Upper lobe of left lung (tissue), 6 donors: ENCODE measurements around the gene YPEL1. TPM values are rescaled to one million over a fixed set of nuclear protein-coding genes. Genes with fewer than 3 reads are reported as not detected.

ENCODE experiments used
- ATAC-seq, 2 donors: fragments of 200-7000 bp; cut with Tn5 transposase; one replicate each; pipeline ENCODE4 v1.9.1; 2022; ENCODE audit warnings: mild to moderate bottlenecking in 2 of 2, moderate library complexity in 2 of 2; ENCODE audit not compliant: low FRiP score in 2 of 2
- DNase-seq, 2 donors: peaks; one replicate each; pipeline ENCODE4 v3.0.0-alpha.2; 2019 to 2020
- H3K27ac ChIP-seq, 4 donors: fragments of 200-600 bp; sonication (generic); one replicate each; pipeline ENCODE4 v1.5.1; 2016 to 2019
- H3K27me3 ChIP-seq, 4 donors: fragments of 200-600 bp; sonication (generic); one replicate each; pipeline ENCODE4 v1.5.1; 2017 to 2019
- H3K36me3 ChIP-seq, 4 donors: fragments of 200-600 bp; sonication (generic); one replicate each; pipeline ENCODE4 v1.5.1; 2016 to 2019
- H3K4me1 ChIP-seq, 4 donors: fragments of 200-600 bp; sonication (generic); one replicate each; pipeline ENCODE4 v1.5.1; 2018 to 2019
- H3K4me3 ChIP-seq, 4 donors: fragments of 200-600 bp; sonication (generic); one replicate each; pipeline ENCODE4 v1.5.1; 2017 to 2019; ENCODE audit warnings: mild to moderate bottlenecking in 2 of 4, moderate library complexity in 1 of 4
- H3K9me3 ChIP-seq, 4 donors: fragments of 200-600 bp; sonication (generic); one replicate each; pipeline ENCODE4 v1.5.1; 2018 to 2019
- CTCF ChIP-seq, 6 experiments: fragments of 450-650 bp in 4 of 6; fragments of 200-600 bp in 2 of 6; sonication (generic) in 2 of 6; IDR thresholded peaks; one replicate each; pipeline ENCODE4 v1.5.1; 2016 to 2019; ENCODE audit warnings: antibody characterized with exemption in 6 of 6
- EP300 ChIP-seq, 4 donors: sonication (generic); formaldehyde crosslinking; IDR thresholded peaks; one replicate each; pipeline ENCODE4 v1.5.1; 2017; ENCODE audit warnings: antibody characterized with exemption in 4 of 4, control low read depth in 2 of 4
- POLR2A ChIP-seq, 4 donors: fragments of 450-650 bp; IDR thresholded peaks; one replicate each; pipeline ENCODE4 v1.5.1; 2016 to 2017; ENCODE audit warnings: antibody characterized with exemption in 4 of 4, mild to moderate bottlenecking in 2 of 4
- POLR2AphosphoS5 ChIP-seq, 2 donors: sonication (generic); formaldehyde crosslinking; IDR thresholded peaks; one replicate each; pipeline ENCODE4 v1.5.1; 2017; ENCODE audit warnings: antibody characterized with exemption in 2 of 2
- WGBS, 2 donors: methylation state at CpG; one replicate each; pipeline ENCODE4 v1.1.5; 2017 to 2018; 5-methylcytosine and 5-hydroxymethylcytosine counted together
- total RNA-seq, 6 donors: library from RNA; depleted of rRNA in 4 of 6; stranded (reverse); fragments of >200 nt in 4 of 6; gene quantifications; one replicate each; pipeline versions ENCODE4 v1.1.0 to v1.2.1, GENCODE V29; 2016 to 2021
- donor health status: DM: no; HTN: no; CAD: no; lungs with moderate emphysema.
- donor health status: DM: no; HTN: yes; CAD: no; lungs with severe emphysema.

Gene YPEL1
- total RNA-seq, 6 donors from 2014 or later = 4.4 to 11.6 (median 7.4) TPM

GRCh38 chr22:21712751-21713427 is 22.7 kb downstream of the YPEL1 start:
- ATAC-seq (peak; percentile 87 to 93), DNase-seq (peak in 1 of 2 donors; percentile 68)
- TF ChIP-seq CTCF (IDR thresholded peaks at IDR 0.05) (peak; percentile 73 to 87 (median 82)), EP300 (IDR thresholded peaks at IDR 0.05) (no peak), POLR2A (IDR thresholded peaks at IDR 0.05) (no peak), POLR2AphosphoS5 (IDR thresholded peaks at IDR 0.05) (no peak)
- H3K36me3 ChIP-seq = peaks cover 0 to 5% (median 0%) of the 10 kb centered on the region in 4 donors
- H3K9me3 ChIP-seq = no peaks in the 10 kb centered on the region
- H3K27ac ChIP-seq = no peak overlapping the region
- peaks cover 0 to 9% (median 5%) of the 10 kb centered on the region in 4 donors for H3K4me1 ChIP-seq
- H3K27me3 ChIP-seq = no peaks in the 10 kb centered on the region
- no peak overlapping the region for H3K4me3 ChIP-seq
- WGBS, 2 donors = 18 to 22% methylated on average over 14 of the region's 14 CpGs

- Histone ChIP-seq H3K27me3 (no peaks in the 10 kb centered on the region), H3K4me1 (peaks cover 0 to 9% (median 5%) of the 10 kb centered on the region in 4 donors), H3K9me3 (no peaks in the 10 kb centered on the region), H3K36me3 (peaks cover 0 to 5% (median 0%) of the 10 kb centered on the region in 4 donors), H3K4me3 (no peak overlapping the region), H3K27ac (no peak overlapping the region)
- no peak for ATAC-seq
- WGBS, 2 donors = 86 to 92% methylated on average over 4 of the region's 4 CpGs
- TF ChIP-seq EP300 (IDR thresholded peaks at IDR 0.05) = no peak
- no peak for TF ChIP-seq POLR2A (IDR thresholded peaks at IDR 0.05)
- TF ChIP-seq CTCF (IDR thresholded peaks at IDR 0.05) = no peak
- no peak for TF ChIP-seq POLR2AphosphoS5 (IDR thresholded peaks at IDR 0.05)
- DNase-seq = no peak
Measured at GRCh38 chr22:21711851-21712250, 23.7 kb downstream of the YPEL1 start.

- peaks cover 0 to 5% (median 0%) of the 10 kb centered on the region in 4 donors for H3K36me3 ChIP-seq
- no peak for TF ChIP-seq POLR2AphosphoS5 (IDR thresholded peaks at IDR 0.05)
- TF ChIP-seq POLR2A (IDR thresholded peaks at IDR 0.05) = no peak
- TF ChIP-seq CTCF (IDR thresholded peaks at IDR 0.05) = no peak
- TF ChIP-seq EP300 (IDR thresholded peaks at IDR 0.05) = no peak
- H3K9me3 ChIP-seq = no peaks in the 10 kb centered on the region
- H3K4me1 ChIP-seq = peaks cover 0 to 9% (median 5%) of the 10 kb centered on the region in 4 donors
- H3K27me3 ChIP-seq = no peaks in the 10 kb centered on the region
- DNase-seq (no peak), ATAC-seq (no peak)
- 86 to 96% methylated on average over 7 of the region's 7 CpGs for WGBS, 2 donors
- no peak overlapping the region for H3K27ac ChIP-seq
- H3K4me3 ChIP-seq = no peak overlapping the region
Measured at GRCh38 chr22:21710156-21710555, 25.4 kb downstream of the YPEL1 start.

- TF ChIP-seq POLR2A (IDR thresholded peaks at IDR 0.05) (no peak), EP300 (IDR thresholded peaks at IDR 0.05) (no peak), CTCF (IDR thresholded peaks at IDR 0.05) (no peak), POLR2AphosphoS5 (IDR thresholded peaks at IDR 0.05) (no peak)
- WGBS, 2 donors = 90 to 91% methylated on average over 8 of the region's 8 CpGs
- Histone ChIP-seq H3K27ac (no peak overlapping the region), H3K9me3 (no peaks in the 10 kb centered on the region), H3K27me3 (no peaks in the 10 kb centered on the region), H3K36me3 (peaks cover 0 to 5% (median 0%) of the 10 kb centered on the region in 4 donors), H3K4me3 (no peak overlapping the region), H3K4me1 (peaks cover 0 to 9% (median 5%) of the 10 kb centered on the region in 4 donors)
- no peak for DNase-seq
- ATAC-seq = no peak
Measured at GRCh38 chr22:21709688-21710087, 25.9 kb downstream of the YPEL1 start.

- peaks cover 0 to 9% (median 5%) of the 10 kb centered on the region in 4 donors for H3K4me1 ChIP-seq
- no peak overlapping the region for H3K27ac ChIP-seq
- WGBS, 2 donors = 93 to 98% methylated on average over 6 of the region's 6 CpGs
- ATAC-seq = no peak
- H3K4me3 ChIP-seq = no peak overlapping the region
- H3K9me3 ChIP-seq = no peaks in the 10 kb centered on the region
- DNase-seq = no peak
- no peaks in the 10 kb centered on the region for H3K27me3 ChIP-seq
- TF ChIP-seq CTCF (IDR thresholded peaks at IDR 0.05) (no peak), POLR2A (IDR thresholded peaks at IDR 0.05) (no peak), EP300 (IDR thresholded peaks at IDR 0.05) (no peak), POLR2AphosphoS5 (IDR thresholded peaks at IDR 0.05) (no peak)
- peaks cover 0 to 5% (median 0%) of the 10 kb centered on the region in 4 donors for H3K36me3 ChIP-seq
Measured at GRCh38 chr22:21708960-21709359, 26.6 kb downstream of the YPEL1 start.
